H9 (cell line): ENCODE results near the gene ABHD15. TPM values are rescaled to one million over a fixed set of nuclear protein-coding genes. Genes with fewer than 3 reads are reported as not detected.

ENCODE experiments used
- DNase-seq: peaks from one replicate; pipeline ENCODE4 v3.0.0-alpha.2; 2017
- H2AFZ ChIP-seq: one replicate; pipeline ENCODE4 v1.6.1; 2013; ENCODE audit warnings: mild to moderate bottlenecking, low read length, control low read depth, moderate library complexity
- H2AK5ac ChIP-seq: 2 replicates; pipeline ENCODE4 v1.6.1; 2013; ENCODE audit warnings: low read length, control low read depth, mixed read lengths; ENCODE audit not compliant: insufficient read length
- H2BK120ac ChIP-seq: one replicate; pipeline ENCODE4 v1.6.1; 2013; ENCODE audit warnings: low read depth, mild to moderate bottlenecking, low read length, control low read depth, inconsistent platforms; ENCODE audit not compliant: poor library complexity, severe bottlenecking
- H2BK12ac ChIP-seq: 2 replicates; pipeline ENCODE4 v1.6.1; 2013; ENCODE audit warnings: low read length, control low read depth, mixed read lengths, low read depth; ENCODE audit not compliant: insufficient read length
- H2BK15ac ChIP-seq: 2 replicates; pipeline ENCODE4 v1.6.1; 2013; ENCODE audit warnings: low read depth, low read length, control low read depth
- H2BK20ac ChIP-seq: one replicate; pipeline ENCODE4 v1.6.1; 2013; ENCODE audit warnings: low read depth, mild to moderate bottlenecking, low read length, control low read depth, inconsistent platforms; ENCODE audit not compliant: poor library complexity, severe bottlenecking
- H2BK5ac ChIP-seq: 2 replicates; pipeline ENCODE4 v1.6.1; 2013; ENCODE audit warnings: low read length, control low read depth, mixed read lengths; ENCODE audit not compliant: insufficient read length
- H3K14ac ChIP-seq: 2 replicates; pipeline ENCODE4 v1.6.1; 2013; ENCODE audit warnings: low read length, control low read depth; ENCODE audit not compliant: insufficient read depth
- H3K18ac ChIP-seq: 2 replicates; pipeline ENCODE4 v1.6.1; 2013; ENCODE audit warnings: low read depth, mild to moderate bottlenecking, mixed read lengths, low read length, control low read depth; ENCODE audit not compliant: insufficient read length
- H3K23ac ChIP-seq: 2 replicates; pipeline ENCODE4 v1.6.1; 2013; ENCODE audit warnings: low read length, control low read depth, mixed read lengths, low read depth; ENCODE audit not compliant: insufficient read length
- H3K23me2 ChIP-seq: 2 replicates; pipeline ENCODE4 v1.6.1; 2013; ENCODE audit warnings: low read depth, mild to moderate bottlenecking, mixed read lengths, low read length, control low read depth; ENCODE audit not compliant: insufficient read length, poor library complexity, severe bottlenecking
- H3K27ac ChIP-seq: 2 replicates; pipeline ENCODE4 v1.5.1; 2013; ENCODE audit warnings: low read length, control low read depth, mixed read lengths, low read depth; ENCODE audit not compliant: insufficient read length
- H3K27me3 ChIP-seq: 2 replicates; pipeline ENCODE4 v1.6.1; 2013; ENCODE audit warnings: low read length, control low read depth, inconsistent platforms; ENCODE audit not compliant: insufficient read depth
- H3K4ac ChIP-seq: 2 replicates; pipeline ENCODE4 v1.6.1; 2013; ENCODE audit warnings: low read depth, mild to moderate bottlenecking, control low read depth, inconsistent platforms, low read length, moderate library complexity
- H3K4me1 ChIP-seq: 2 replicates; pipeline ENCODE4 v1.6.1; 2013; ENCODE audit warnings: low read length, control low read depth, inconsistent platforms; ENCODE audit not compliant: insufficient read depth
- H3K4me2 ChIP-seq: 2 replicates; pipeline ENCODE4 v1.6.1; 2013; ENCODE audit warnings: low read length, control low read depth, mixed read lengths; ENCODE audit not compliant: insufficient read length, insufficient read depth
- H3K56ac ChIP-seq: 2 replicates; pipeline ENCODE4 v1.6.1; 2013; ENCODE audit warnings: low read depth, mild to moderate bottlenecking, mixed read lengths, low read length, control low read depth; ENCODE audit not compliant: insufficient read length
- H3K79me1 ChIP-seq: 2 replicates; pipeline ENCODE4 v1.6.1; 2013; ENCODE audit warnings: low read depth, mild to moderate bottlenecking, moderate library complexity, low read length, control low read depth, inconsistent platforms; ENCODE audit not compliant: insufficient read depth, poor library complexity, severe bottlenecking
- H3K79me2 ChIP-seq: 2 replicates; pipeline ENCODE4 v1.6.1; 2013; ENCODE audit warnings: low read length, control low read depth, inconsistent platforms; ENCODE audit not compliant: insufficient read depth
- H3K9ac ChIP-seq: 2 replicates; pipeline ENCODE4 v1.6.1; 2013; ENCODE audit warnings: low read length, control low read depth, mixed read lengths; ENCODE audit not compliant: insufficient read length; ENCODE audit errors: extremely low read depth
- H3K9me3 ChIP-seq: one replicate; pipeline ENCODE4 v1.6.1; 2013; ENCODE audit warnings: low read depth, low read length, inconsistent platforms; ENCODE audit not compliant: control insufficient read depth
- H3T11ph ChIP-seq: one replicate; pipeline ENCODE4 v1.6.1; 2013; ENCODE audit warnings: mild to moderate bottlenecking, low read length, control low read depth, inconsistent platforms
- H4K20me1 ChIP-seq: one replicate; pipeline ENCODE4 v1.6.1; 2013; ENCODE audit not compliant: control insufficient read depth, insufficient read length, insufficient read depth
- H4K5ac ChIP-seq: 2 replicates; pipeline ENCODE4 v1.6.1; 2013; ENCODE audit warnings: low read depth, mild to moderate bottlenecking, mixed read lengths, low read length, control low read depth; ENCODE audit not compliant: insufficient read length
- H4K8ac ChIP-seq: replicated peaks from 2 replicates; pipeline ENCODE4 v1.6.1; 2013; ENCODE audit warnings: low read length, control low read depth, mixed read lengths, low read depth; ENCODE audit not compliant: insufficient read length
- H4K91ac ChIP-seq: 2 replicates; pipeline ENCODE4 v1.6.1; 2013; ENCODE audit warnings: low read depth, mild to moderate bottlenecking, moderate library complexity, mixed read lengths, low read length, control low read depth; ENCODE audit not compliant: insufficient read length
- H3K27ac Mint-ChIP-seq, 3 experiments: 2 replicates in 2 of 3; 3 replicates in 1 of 3; pipeline ENCODE4 v1.8.0; 2020 to 2021; ENCODE audit warnings: mixed read lengths in 3 of 3, mild to moderate bottlenecking in 1 of 3, moderate library complexity in 1 of 3
- H3K27me3 Mint-ChIP-seq: 2 replicates; pipeline ENCODE4 v1.8.0; 2021; ENCODE audit warnings: low read depth, mild to moderate bottlenecking, moderate library complexity, mixed read lengths
- H3K36me3 Mint-ChIP-seq, 3 experiments: 2 replicates in 2 of 3; 3 replicates in 1 of 3; pipeline ENCODE4 v1.8.0; 2020 to 2021; ENCODE audit warnings: low read depth in 3 of 3, mixed read lengths in 3 of 3; ENCODE audit not compliant: insufficient read depth in 1 of 3
- H3K4me1 Mint-ChIP-seq, 2 experiments: 2 replicates each; pipeline ENCODE4 v1.8.0; 2020; ENCODE audit warnings: mixed read lengths in 2 of 2
- H3K4me3 Mint-ChIP-seq, 2 experiments: 2 replicates in 1 of 2; 3 replicates in 1 of 2; pipeline ENCODE4 v1.8.0; 2020 to 2021; ENCODE audit warnings: mild to moderate bottlenecking in 2 of 2, mixed read lengths in 2 of 2, moderate library complexity in 1 of 2
- H3K9me3 Mint-ChIP-seq, 2 experiments: 2 replicates in 1 of 2; 3 replicates in 1 of 2; pipeline ENCODE4 v1.8.0; 2020; ENCODE audit warnings: mild to moderate bottlenecking in 2 of 2, mixed read lengths in 2 of 2, moderate library complexity in 1 of 2
- CTCF ChIP-seq: fragments of 200-600 bp; sonication (generic); conservative IDR thresholded peaks from 3 replicates; pipeline ENCODE4 v1.8.0; 2021; ENCODE audit warnings: antibody characterized with exemption, mild to moderate bottlenecking
- WGBS: extraction: QIAGEN DNeasy Blood & Tissue Kit; methylation state at CpG from one replicate; pipeline ENCODE4 v1.1.7; 2013; ENCODE audit warnings: missing lambda C conversion rate, low lambda C conversion rate, mixed read lengths; ENCODE audit not compliant: insufficient read length; ENCODE audit errors: extremely low coverage; 5-methylcytosine and 5-hydroxymethylcytosine counted together
- total RNA-seq: library from RNA; stranded (reverse); gene quantifications from 2 replicates; pipeline ENCODE4 v1.2.1, GENCODE V29; 2021

Gene ABHD15
- total RNA-seq, 1 experiment from 2014 or later: 2.5 TPM

- Histone ChIP-seq H3K27me3 (no peaks in the 10 kb centered on the region), H2BK5ac (no peak overlapping the region), H2BK120ac (no peak overlapping the region), H3T11ph (no peak overlapping the region), H3K18ac (no peak overlapping the region), H3K14ac (no peak overlapping the region), H4K5ac (no peak overlapping the region), H3K79me1 (no peaks in the 10 kb centered on the region), H2BK12ac (no peak overlapping the region), H3K23me2 (no peaks in the 10 kb centered on the region), H3K4ac (no peak overlapping the region), H3K56ac (no peak overlapping the region), H4K8ac (no peak overlapping the region), H3K4me1 (no peaks in the 10 kb centered on the region), H4K91ac (no peak overlapping the region), H3K9me3 (no peaks in the 10 kb centered on the region), H3K23ac (no peak overlapping the region), H2AK5ac (no peak overlapping the region), H2AFZ (no peak overlapping the region), H3K79me2 (no peaks in the 10 kb centered on the region), H4K20me1 (peaks cover 2% of the 10 kb centered on the region), H2BK20ac (no peak overlapping the region), H3K4me2 (no peak overlapping the region), H3K27ac (no peak overlapping the region), H2BK15ac (no peak overlapping the region), H3K9ac (no peak overlapping the region)
- DNase-seq: no peak
- 0 out of 7 replicates have a peak overlapping the region, but pooled peaks of 1 of the 3 experiments have one; percentile 23 for H3K27ac Mint-ChIP-seq
- no CpG with 5 or more reads among the region's 22 CpGs for WGBS
- H3K4me3 Mint-ChIP-seq: no peak overlapping the region
- TF ChIP-seq CTCF: no peak
- H3K27me3 Mint-ChIP-seq: no peaks in the 10 kb centered on the region
- peaks cover 22 to 70% (median 56%) of the 10 kb centered on the region in 3 experiments for H3K36me3 Mint-ChIP-seq
- H3K4me1 Mint-ChIP-seq: peaks cover 2 to 13% of the 10 kb centered on the region in 2 experiments
- H3K9me3 Mint-ChIP-seq: no peaks in the 10 kb centered on the region
Observed at GRCh38 chr17:29577385-29578211, 10.8 kb upstream of the ABHD15 start.
